ENCODE measurements around the gene MALL. TPM values are rescaled to one million over a fixed set of nuclear protein-coding genes. Genes with fewer than 3 reads are reported as not detected.
A peak's percentile ranks its signal among the peaks of the same experiment; 100 is the strongest.
"Not testable (repeated sequence)": the region's sequence is repeated elsewhere in the genome, so short reads cannot be mapped to it uniquely, and the experiment has no call there.

The MALL gene
- total RNA-seq, 1 experiment from 2014 or later = 3.8 TPM

GRCh38 chr2:110099038-110099425, 16.6 kb downstream of the MALL start:
- DNase-seq (ENCODE audit: low read depth) = no peak

- no peak for DNase-seq (ENCODE audit: low read depth)
Observed at GRCh38 chr2:110097506-110098220, 18.0 kb downstream of the MALL start.

- DNase-seq (ENCODE audit: low read depth) = no peak
Observed at GRCh38 chr2:110095994-110096633, 19.5 kb downstream of the MALL start.

- DNase-seq (ENCODE audit: low read depth) = not testable (repeated sequence)
Observed at GRCh38 chr2:110094884-110095534, 20.6 kb downstream of the MALL start.

GRCh38 chr2:110093924-110094323, 21.7 kb downstream of the MALL start:
- DNase-seq (ENCODE audit: low read depth) = not testable (repeated sequence)

GRCh38 chr2:110090164-110090563, 25.5 kb downstream of the MALL start:
- not testable (repeated sequence) for DNase-seq (ENCODE audit: low read depth)

- DNase-seq (ENCODE audit: low read depth) = not testable (repeated sequence)
Observed at GRCh38 chr2:110083757-110084156, 31.9 kb downstream of the MALL start.

- not testable (repeated sequence) for DNase-seq (ENCODE audit: low read depth)
Observed at GRCh38 chr2:110083162-110083561, 32.5 kb downstream of the MALL start.

- not testable (repeated sequence) for DNase-seq (ENCODE audit: low read depth)
Observed at GRCh38 chr2:110078104-110078503, 37.5 kb downstream of the MALL start.

GRCh38 chr2:110075896-110076295, 39.7 kb downstream of the MALL start:
- not testable (repeated sequence) for DNase-seq (ENCODE audit: low read depth)

GRCh38 chr2:110069869-110070268, 45.8 kb downstream of the MALL start:
- DNase-seq (ENCODE audit: low read depth) = not testable (repeated sequence)

- not testable (repeated sequence) for DNase-seq (ENCODE audit: low read depth)
Observed at GRCh38 chr2:110068153-110068552, 47.5 kb downstream of the MALL start.

GRCh38 chr2:110062332-110062731, 53.3 kb downstream of the MALL start:
- DNase-seq (ENCODE audit: low read depth) = not testable (repeated sequence)

GRCh38 chr2:110060550-110060949, 55.1 kb downstream of the MALL start:
- not testable (repeated sequence) for DNase-seq (ENCODE audit: low read depth)

- not testable (repeated sequence) for DNase-seq (ENCODE audit: low read depth)
Observed at GRCh38 chr2:110059694-110060358, 55.8 kb downstream of the MALL start.

- DNase-seq (ENCODE audit: low read depth) = not testable (repeated sequence)
Observed at GRCh38 chr2:110059009-110059693, 56.5 kb downstream of the MALL start.

GRCh38 chr2:110058034-110058433, 57.6 kb downstream of the MALL start:
- DNase-seq (ENCODE audit: low read depth) = not testable (repeated sequence)

GRCh38 chr2:110055819-110056408, 59.7 kb downstream of the MALL start:
- DNase-seq (ENCODE audit: low read depth) = not testable (repeated sequence)

GRCh38 chr2:110054521-110055407, 60.9 kb downstream of the MALL start:
- peak; percentile 45 for DNase-seq (ENCODE audit: low read depth)

- DNase-seq (ENCODE audit: low read depth) = not testable (repeated sequence)
Observed at GRCh38 chr2:110053688-110054087, 61.9 kb downstream of the MALL start.

All from RPMI7951 (cell line).